Activated CD4-positive, alpha-beta T cell treated with anti-CD3 and anti-CD28 coated beads for 48 hours (primary cell): Measurements from ENCODE around the gene DSC2.
"Not testable (repeated sequence)": the region's sequence is repeated elsewhere in the genome, so short reads cannot be mapped to it uniquely, and the experiment has no call there.

Experiments
- DNase-seq: peaks from one replicate; pipeline ENCODE4 v3.0.0-alpha.2; 2020

DSC2 gene

GRCh38 chr18:31102025-31102684 lies at the start of gene DSC2:
DSC2 (minus strand) TSS chr18:31102421; CDS start chr18:31101971, 450 bp downstream.
- no peak for DNase-seq

- DNase-seq: no peak
Measured at GRCh38 chr18:31149351-31149750, 47.1 kb upstream of the DSC2 start.

GRCh38 chr18:31148600-31148999 lies 46.4 kb upstream of the DSC2 start:
- no peak for DNase-seq

- no peak for DNase-seq
Measured at GRCh38 chr18:31146809-31147208, 44.6 kb upstream of the DSC2 start.

- DNase-seq: no peak
Measured at GRCh38 chr18:31143025-31143424, 40.8 kb upstream of the DSC2 start.

GRCh38 chr18:31138709-31139108 lies 36.5 kb upstream of the DSC2 start:
- DNase-seq: no peak

- no peak for DNase-seq
Measured at GRCh38 chr18:31134988-31135529, 32.8 kb upstream of the DSC2 start.

- DNase-seq: no peak
Measured at GRCh38 chr18:31129398-31130115, 27.3 kb upstream of the DSC2 start.

- DNase-seq: no peak
Measured at GRCh38 chr18:31125878-31126277, 23.7 kb upstream of the DSC2 start.

- not testable (repeated sequence) for DNase-seq
Measured at GRCh38 chr18:31123125-31123524, 20.9 kb upstream of the DSC2 start.

- no peak for DNase-seq
Measured at GRCh38 chr18:31120594-31120993, 18.4 kb upstream of the DSC2 start.

GRCh38 chr18:31116853-31117595 lies 14.8 kb upstream of the DSC2 start:
- no peak for DNase-seq

- DNase-seq: no peak
Measured at GRCh38 chr18:31112804-31113203, 10.6 kb upstream of the DSC2 start.

GRCh38 chr18:31105733-31106132 lies 3.5 kb upstream of the DSC2 start:
- no peak for DNase-seq

- DNase-seq: no peak
Measured at GRCh38 chr18:31104444-31104843, 2.2 kb upstream of the DSC2 start.

- no peak for DNase-seq
Measured at GRCh38 chr18:31103423-31103822, 1.2 kb upstream of the DSC2 start.

- no peak for DNase-seq
Measured at GRCh38 chr18:31102941-31103340, 720 bp upstream of the DSC2 start.

- DNase-seq: no peak
Measured at GRCh38 chr18:31101183-31102024, 817 bp downstream of the DSC2 start.

- no peak for DNase-seq
Measured at GRCh38 chr18:31100436-31101182, 1.6 kb downstream of the DSC2 start.

- DNase-seq: no peak
Measured at GRCh38 chr18:31099450-31100230, 2.6 kb downstream of the DSC2 start.

GRCh38 chr18:31098878-31099277 lies 3.3 kb downstream of the DSC2 start:
- DNase-seq: no peak
